8988T (cell line): Measurements from ENCODE around the gene SAG.
"Not testable (repeated sequence)": the region's sequence is repeated elsewhere in the genome, so short reads cannot be mapped to it uniquely, and the experiment has no call there.

ENCODE experiments used
- DNase-seq: peaks from one replicate; pipeline ENCODE4 v3.0.0; 2011

SAG gene

GRCh38 chr2:233358335-233358734 is 50.7 kb downstream of the SAG start:
- no peak for DNase-seq

GRCh38 chr2:233358947-233359346 is 51.3 kb downstream of the SAG start:
- no peak for DNase-seq

GRCh38 chr2:233359823-233360222 is 52.2 kb downstream of the SAG start:
- DNase-seq = no peak

GRCh38 chr2:233360771-233361176 is 53.2 kb downstream of the SAG start:
- DNase-seq = no peak

- no peak for DNase-seq
These were observed 53.7 kb downstream of the SAG start for GRCh38 chr2:233361297-233361696.

- DNase-seq = no peak
These were observed 55.1 kb downstream of the SAG start for GRCh38 chr2:233362742-233363141.

GRCh38 chr2:233363744-233364235 is 56.2 kb downstream of the SAG start:
- no peak for DNase-seq

- DNase-seq = no peak
These were observed 58.4 kb downstream of the SAG start for GRCh38 chr2:233365861-233366520.

GRCh38 chr2:233367586-233367985 is 60.0 kb downstream of the SAG start:
- no peak for DNase-seq

- no peak for DNase-seq
These were observed 61.1 kb downstream of the SAG start for GRCh38 chr2:233368756-233369155.

- DNase-seq = no peak
These were observed 61.8 kb downstream of the SAG start for GRCh38 chr2:233369462-233369861.

GRCh38 chr2:233369897-233370685 is 62.5 kb downstream of the SAG start:
- DNase-seq = no peak

- no peak for DNase-seq
These were observed 64.0 kb downstream of the SAG start for GRCh38 chr2:233371641-233372040.

GRCh38 chr2:233372855-233373254 is 65.2 kb downstream of the SAG start:
- DNase-seq = no peak

- DNase-seq = no peak
These were observed 65.7 kb downstream of the SAG start for GRCh38 chr2:233373316-233373715.

GRCh38 chr2:233374776-233375175 is 67.2 kb downstream of the SAG start:
- not testable (repeated sequence) for DNase-seq

- no peak for DNase-seq
These were observed 68.1 kb downstream of the SAG start for GRCh38 chr2:233375490-233376314.

- no peak for DNase-seq
These were observed 71.4 kb downstream of the SAG start for GRCh38 chr2:233379034-233379433.

GRCh38 chr2:233379441-233379840 is 71.8 kb downstream of the SAG start:
- no peak for DNase-seq

- no peak for DNase-seq
These were observed 72.7 kb downstream of the SAG start for GRCh38 chr2:233380132-233380895.

GRCh38 chr2:233380995-233381637 is 73.5 kb downstream of the SAG start:
- DNase-seq = no peak

- DNase-seq = no peak
These were observed 74.0 kb downstream of the SAG start for GRCh38 chr2:233381638-233381995.
